ENCODE measurements around the gene SSC4D. TPM values are rescaled to one million over a fixed set of nuclear protein-coding genes. Genes with fewer than 3 reads are reported as not detected.

Gene SSC4D
- total and polyA plus RNA-seq, 9 of the 15 experiments (the other 6 are each of a cell fraction or from before 2014, with no cell fraction given): 0.06 to 1.1 (median 0.85) TPM; not detected in 1

GRCh38 chr7:76396864-76397263 lies 12.6 kb downstream of the SSC4D start:
- ATAC-seq (no peak), FAIRE-seq (no peak), DNase-seq (ENCODE audit: extremely low read depth in 1 of 4, low spot score in 3 of 4) (no peak)
- CTCF ChIA-PET (ENCODE audit: low intra/inter-chr PET ratio): no interaction called here
- peak overlapping the region in 1 of 2 experiments; percentile 74; a peak in 2 of 4 replicates for H3K9ac ChIP-seq (ENCODE audit: insufficient read depth in 1 of 2, low read depth in 2 of 2, low read length in 2 of 2)
- peak overlapping the region; percentile 95 for H3K4me2 ChIP-seq (ENCODE audit: insufficient read depth, low read length)
- no peaks in the 10 kb centered on the region for H3K27me3 ChIP-seq (ENCODE audit: control insufficient read depth in 2 of 2, insufficient read depth in 2 of 2, low read length in 2 of 2)
- peaks cover 17% of the 10 kb centered on the region for H3K79me2 ChIP-seq (ENCODE audit: control insufficient read depth, insufficient read depth, low read length)
- H3K9me1 ChIP-seq (ENCODE audit: control insufficient read depth, insufficient read depth, low read length): no peaks in the 10 kb centered on the region
- H4K20me1 ChIP-seq (replicated peaks; ENCODE audit: control insufficient read depth, insufficient read depth, low read length): no peaks in the 10 kb centered on the region
- in situ Hi-C loops (cut with MboI): no loop called here
- POLR2A ChIA-PET: interaction anchor here (0.8 to 1.0 kb wide), 2 partner anchors 14 to 207 kb away, joined by 3 to 4 read pairs; no protein-coding TSS in a partner anchor
- H3K27ac ChIP-seq (ENCODE audit: extremely low read depth, low read depth, low read length): peak overlapping the region; percentile 46; the same call in 2 of the 3 replicates
- H3K4me1 ChIP-seq (replicated peaks in 1 of 2; ENCODE audit: control insufficient read depth in 2 of 2, insufficient read depth in 2 of 2, low read length in 2 of 2): peaks cover 36 to 65% of the 10 kb centered on the region in 2 experiments
- H3K4me3 ChIP-seq: no peak overlapping the region
- no peaks in the 10 kb centered on the region for H3K9me3 ChIP-seq (replicated peaks; ENCODE audit: control insufficient read depth, insufficient read depth, low read depth, low read length)
- H3K36me3 ChIP-seq (ENCODE audit: control insufficient read depth, insufficient read depth, low read length): peaks cover 3% of the 10 kb centered on the region; the same call in 1 of the 3 replicates
- H2AFZ ChIP-seq (ENCODE audit: low read depth, low read length): peak overlapping the region; percentile 79
- WGBS (ENCODE audit: insufficient coverage, low coverage, missing lambda C conversion rate): 38% methylated on average over 8 of the region's 8 CpGs
- intact Hi-C loops (cut with micrococcal nuclease): no loop called here
- BruUV-seq (replicated peaks): no TSS peak
- TF ChIP-seq CEBPB (tag; IDR thresholded peaks at IDR 0.05) (0 out of 2 replicates have a peak, but pooled peaks have one; percentile 36), TRIM28 (IDR thresholded peaks at IDR 0.05) (no peak), ZNF561 (CRISPR knock-in tag; conservative IDR thresholded peaks at IDR 0.05) (no peak), CEBPG (CRISPR knock-in tag; IDR thresholded peaks at IDR 0.05) (no peak), CEBPG (tag; conservative IDR thresholded peaks at IDR 0.05 in 1 of 2, IDR thresholded peaks at IDR 0.05 in 1 of 2) (peak; percentile 42 to 50; a peak in 3 of 4 replicates), CBFB (CRISPR knock-in tag; IDR thresholded peaks at IDR 0.05) (no peak), SETDB1 (IDR thresholded peaks at IDR 0.05; ENCODE audit: low read length) (no peak), NFYB (IDR thresholded peaks at IDR 0.05; ENCODE audit: extremely low read depth, insufficient read length) (no peak), POLR2B (IDR thresholded peaks at IDR 0.05; ENCODE audit: low read depth, partially characterized antibody) (no peak), ZNF75A (CRISPR knock-in tag; IDR thresholded peaks at IDR 0.05) (no peak), SMAD1 (IDR thresholded peaks at IDR 0.05; ENCODE audit: low read depth, low read length, partially characterized antibody) (no peak), SRSF7 (optimal IDR thresholded peaks at IDR 0.05; ENCODE audit: low read depth, low read length) (no peak), HMGN3 (IDR thresholded peaks at IDR 0.05; ENCODE audit: borderline replicate concordance, extremely low read depth, insufficient read length, low read depth, low read length) (no peak), NBN (IDR thresholded peaks at IDR 0.05; ENCODE audit: low read depth) (no peak)
- TF ChIP-seq, protein P1, sequence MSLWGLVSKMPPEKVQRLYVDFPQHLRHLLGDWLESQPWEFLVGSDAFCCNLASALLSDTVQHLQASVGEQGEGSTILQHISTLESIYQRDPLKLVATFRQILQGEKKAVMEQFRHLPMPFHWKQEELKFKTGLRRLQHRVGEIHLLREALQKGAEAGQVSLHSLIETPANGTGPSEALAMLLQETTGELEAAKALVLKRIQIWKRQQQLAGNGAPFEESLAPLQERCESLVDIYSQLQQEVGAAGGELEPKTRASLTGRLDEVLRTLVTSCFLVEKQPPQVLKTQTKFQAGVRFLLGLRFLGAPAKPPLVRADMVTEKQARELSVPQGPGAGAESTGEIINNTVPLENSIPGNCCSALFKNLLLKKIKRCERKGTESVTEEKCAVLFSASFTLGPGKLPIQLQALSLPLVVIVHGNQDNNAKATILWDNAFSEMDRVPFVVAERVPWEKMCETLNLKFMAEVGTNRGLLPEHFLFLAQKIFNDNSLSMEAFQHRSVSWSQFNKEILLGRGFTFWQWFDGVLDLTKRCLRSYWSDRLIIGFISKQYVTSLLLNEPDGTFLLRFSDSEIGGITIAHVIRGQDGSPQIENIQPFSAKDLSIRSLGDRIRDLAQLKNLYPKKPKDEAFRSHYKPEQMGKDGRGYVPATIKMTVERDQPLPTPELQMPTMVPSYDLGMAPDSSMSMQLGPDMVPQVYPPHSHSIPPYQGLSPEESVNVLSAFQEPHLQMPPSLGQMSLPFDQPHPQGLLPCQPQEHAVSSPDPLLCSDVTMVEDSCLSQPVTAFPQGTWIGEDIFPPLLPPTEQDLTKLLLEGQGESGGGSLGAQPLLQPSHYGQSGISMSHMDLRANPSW (CRISPR knock-in tag; IDR thresholded peaks at IDR 0.05): 0 out of 2 replicates have a peak, but pooled peaks have one; percentile 0
- TF ChIP-seq, protein P2, sequence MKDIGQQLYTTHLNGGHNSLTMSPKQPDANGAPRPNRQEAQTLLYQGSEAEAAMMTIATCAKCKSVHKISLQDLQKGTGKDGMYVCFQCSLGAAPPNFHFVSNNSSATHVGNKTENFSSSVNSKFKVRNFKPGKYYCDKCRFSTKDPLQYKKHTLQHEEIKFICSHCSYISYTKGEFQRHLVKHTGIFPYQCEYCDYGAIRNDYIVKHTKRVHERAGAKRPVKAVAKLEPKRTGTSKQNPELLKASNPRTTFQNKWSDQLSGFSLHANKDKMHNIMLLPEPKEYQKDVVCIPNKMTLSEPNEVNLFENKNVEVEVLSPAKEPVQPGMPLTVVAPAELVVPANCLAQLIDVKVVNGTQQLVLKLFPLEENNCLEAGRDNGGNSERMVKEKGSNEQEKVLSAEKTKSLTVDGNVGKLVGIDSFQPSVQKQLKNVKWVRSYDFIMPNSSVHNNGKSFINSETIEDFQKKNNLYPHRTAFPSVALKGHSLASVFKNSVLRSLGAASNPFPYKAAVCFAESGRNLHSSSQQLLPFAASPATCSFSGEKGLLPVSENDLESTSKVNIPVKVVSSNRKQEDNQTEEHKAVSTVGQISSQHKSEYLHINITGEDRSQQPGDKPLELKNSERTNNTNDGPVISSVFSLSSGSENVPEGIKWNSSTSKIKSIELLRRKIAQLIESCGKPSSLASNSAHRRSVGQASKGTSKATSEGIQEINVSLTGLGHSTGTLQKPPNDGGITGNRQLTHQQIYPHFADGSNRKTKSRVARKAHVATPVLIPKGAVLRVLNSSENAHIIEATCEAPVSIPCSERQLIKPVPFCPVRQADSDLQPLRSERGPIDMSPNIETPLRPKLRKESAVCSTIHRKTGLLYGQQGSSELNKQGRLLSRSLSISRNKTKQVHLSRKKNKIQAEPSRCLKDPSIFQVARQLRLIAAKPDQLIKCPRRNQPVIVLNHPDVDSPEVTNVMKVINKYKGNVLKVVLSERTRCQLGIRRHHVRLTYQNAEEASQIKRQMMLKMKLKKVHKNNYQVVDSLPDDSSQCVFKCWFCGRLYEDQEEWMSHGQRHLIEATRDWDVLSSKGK (CRISPR knock-in tag; IDR thresholded peaks at IDR 0.05): no peak
- TF ChIP-seq, protein P3, sequence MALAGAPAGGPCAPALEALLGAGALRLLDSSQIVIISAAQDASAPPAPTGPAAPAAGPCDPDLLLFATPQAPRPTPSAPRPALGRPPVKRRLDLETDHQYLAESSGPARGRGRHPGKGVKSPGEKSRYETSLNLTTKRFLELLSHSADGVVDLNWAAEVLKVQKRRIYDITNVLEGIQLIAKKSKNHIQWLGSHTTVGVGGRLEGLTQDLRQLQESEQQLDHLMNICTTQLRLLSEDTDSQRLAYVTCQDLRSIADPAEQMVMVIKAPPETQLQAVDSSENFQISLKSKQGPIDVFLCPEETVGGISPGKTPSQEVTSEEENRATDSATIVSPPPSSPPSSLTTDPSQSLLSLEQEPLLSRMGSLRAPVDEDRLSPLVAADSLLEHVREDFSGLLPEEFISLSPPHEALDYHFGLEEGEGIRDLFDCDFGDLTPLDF (CRISPR knock-in tag; IDR thresholded peaks at IDR 0.05): no peak

Data from K562 (cell line).